Parathyroid adenoma (tissue), 2 donors: Measurements from ENCODE around the gene TARM1.

Source experiments
- H2AFZ ChIP-seq: fragments of 300-600 bp; sonication (generic); one replicate; pipeline ENCODE4 v1.7.0; 2017; ENCODE audit warnings: antibody characterized with exemption, mild to moderate bottlenecking
- H3K27ac ChIP-seq: fragments of 300-600 bp; sonication (generic); one replicate; pipeline ENCODE4 v1.7.0; 2017
- H3K27me3 ChIP-seq: fragments of 300-600 bp; sonication (generic); one replicate; pipeline ENCODE4 v1.7.0; 2017; ENCODE audit warnings: low read length; ENCODE audit not compliant: control insufficient read depth, insufficient read depth
- H3K36me3 ChIP-seq: fragments of 300-600 bp; sonication (generic); one replicate; pipeline ENCODE4 v1.7.0; 2017; ENCODE audit warnings: low read length; ENCODE audit not compliant: control insufficient read depth, insufficient read depth
- H3K4me1 ChIP-seq: fragments of 300-600 bp; sonication (generic); one replicate; pipeline ENCODE4 v1.7.0; 2017; ENCODE audit warnings: control low read depth
- H3K4me2 ChIP-seq: fragments of 300-600 bp; sonication (generic); one replicate; pipeline ENCODE4 v1.7.0; 2017; ENCODE audit warnings: low read length
- H3K4me3 ChIP-seq: fragments of 300-600 bp; sonication (generic); one replicate; pipeline ENCODE4 v1.7.0; 2017; ENCODE audit warnings: low read depth, low read length
- H3K79me2 ChIP-seq: fragments of 300-600 bp; sonication (generic); one replicate; pipeline ENCODE4 v1.7.0; 2017; ENCODE audit warnings: control low read depth
- H3K9ac ChIP-seq: fragments of 300-600 bp; sonication (generic); one replicate; pipeline ENCODE4 v1.7.0; 2017; ENCODE audit warnings: mild to moderate bottlenecking
- H3K9me3 ChIP-seq: fragments of 300-600 bp; sonication (generic); one replicate; pipeline ENCODE4 v1.7.0; 2017; ENCODE audit warnings: low read length; ENCODE audit not compliant: control insufficient read depth
- CTCF ChIP-seq: fragments of 300-600 bp; sonication (generic); IDR thresholded peaks from one replicate; pipeline ENCODE4 v1.7.0; 2017; ENCODE audit warnings: antibody characterized with exemption, mild to moderate bottlenecking
- donor health status: primary hyperparathyroidism.

TARM1 gene

DNA sequence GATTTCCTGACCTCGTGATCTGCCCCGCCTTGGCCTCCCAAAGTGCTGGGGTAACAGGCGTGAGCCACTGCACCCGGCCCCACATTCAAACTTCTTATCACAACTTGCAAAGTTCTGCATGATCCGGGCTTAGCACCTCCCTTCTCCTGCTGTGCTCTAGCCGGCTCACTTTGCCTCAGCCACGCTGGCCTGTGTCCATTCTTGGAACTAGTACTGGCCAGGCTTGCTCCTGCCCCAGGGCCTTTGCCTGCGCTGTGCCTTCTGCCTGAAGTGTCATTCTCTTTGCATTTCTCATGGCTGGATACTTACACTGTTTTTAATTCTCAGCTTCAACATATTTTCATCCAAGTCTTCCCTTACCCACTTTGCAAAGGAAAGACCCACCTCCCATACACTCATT is 59.8 kb downstream of the TARM1 start:
- H3K27me3 ChIP-seq, result no peaks in the 10 kb centered on the region
- no peak overlapping the region for H3K9ac ChIP-seq
- no peak overlapping the region for H3K4me3 ChIP-seq
- H3K27ac ChIP-seq, result no peak overlapping the region
- H3K9me3 ChIP-seq, result no peaks in the 10 kb centered on the region
- no peak overlapping the region for H3K4me2 ChIP-seq
- no peak overlapping the region for H2AFZ ChIP-seq
- H3K36me3 ChIP-seq, result no peaks in the 10 kb centered on the region
- no peaks in the 10 kb centered on the region for H3K79me2 ChIP-seq
- no peaks in the 10 kb centered on the region for H3K4me1 ChIP-seq
- no peak for TF ChIP-seq CTCF
